Body of pancreas (tissue), 4 donors: ENCODE measurements around the gene GFY.

Experiments used
- CTCF ChIP-seq, 7 experiments: fragments of 450-650 bp in 4 of 7; fragments of 200-600 bp in 3 of 7; sonication (generic) in 3 of 7; IDR thresholded peaks; one replicate each; pipeline ENCODE4 v1.5.1; 2016 to 2019; ENCODE audit warnings: antibody characterized with exemption in 7 of 7
- POLR2A ChIP-seq, 3 donors: fragments of 450-650 bp; IDR thresholded peaks; one replicate each; pipeline ENCODE4 v1.6.1; 2016; ENCODE audit warnings: antibody characterized with exemption in 3 of 3, mild to moderate bottlenecking in 2 of 3

- TF ChIP-seq CTCF (IDR thresholded peaks at IDR 0.05) (no peak), POLR2A (IDR thresholded peaks at IDR 0.05) (no peak)
Observed at GRCh38 chr19:49418511-49418910, 6.7 kb upstream of the GFY start.
